K562 (cell line): ENCODE measurements around the gene GPSM3. TPM values are rescaled to one million over a fixed set of nuclear protein-coding genes. Genes with fewer than 3 reads are reported as not detected.
A peak's percentile ranks its signal among the peaks of the same experiment; 100 is the strongest.

Source experiments
- ATF1 ChIP-seq, 2 experiments: fragments of 450-650 bp in 1 of 2; IDR thresholded peaks; 2 replicates each; pipeline ENCODE4 v1.6.1; 2016; ENCODE audit warnings: missing compliant biosample characterization in 1 of 2, missing genetic modification characterization in 1 of 2
- BRD4 ChIP-seq: fragments of 200-600 bp; sonication (generic); IDR thresholded peaks from 2 replicates; pipeline ENCODE4 v1.6.1; 2017; ENCODE audit warnings: inconsistent platforms
- BRF1 ChIP-seq: IDR thresholded peaks from 3 replicates; pipeline ENCODE4 v1.6.1; 2011; ENCODE audit warnings: borderline replicate concordance, mild to moderate bottlenecking; ENCODE audit not compliant: insufficient read length; ENCODE audit errors: extremely low read depth
- CC2D1A ChIP-seq: fragments of 450-650 bp; IDR thresholded peaks from 2 replicates; pipeline ENCODE4 v1.6.1; 2017; ENCODE audit warnings: mild to moderate bottlenecking
- DIDO1 ChIP-seq: fragments of 450-650 bp; IDR thresholded peaks from 2 replicates; pipeline ENCODE4 v1.6.1; 2016; ENCODE audit warnings: low read depth, missing biosample characterization, missing genetic modification characterization
- ELK1 ChIP-seq: sonication (generic); formaldehyde crosslinking; IDR thresholded peaks from 2 replicates; pipeline ENCODE4 v1.8.1; 2022; ENCODE audit warnings: missing genetic modification reagents
- ETV5 ChIP-seq: sonication (generic); formaldehyde crosslinking; IDR thresholded peaks from 2 replicates; pipeline ENCODE4 v1.4.0; 2020; ENCODE audit warnings: low read depth, mild to moderate bottlenecking, missing genetic modification reagents
- FOXA1 ChIP-seq: fragments of 450-650 bp; IDR thresholded peaks from 2 replicates; pipeline ENCODE4 v1.6.1; 2016; ENCODE audit warnings: mild to moderate bottlenecking, borderline replicate concordance
- HDAC6 ChIP-seq: IDR thresholded peaks from 2 replicates; pipeline ENCODE4 v1.6.1; 2012; ENCODE audit warnings: low read depth, mild to moderate bottlenecking, control low read depth, inconsistent platforms, low read length, moderate library complexity
- HNRNPK ChIP-seq: fragments of 200-400 bp; formaldehyde crosslinking; IDR thresholded peaks from one replicate; pipeline ENCODE4 v1.6.1; 2018; ENCODE audit warnings: mild to moderate bottlenecking, low read depth, low read length; ENCODE audit not compliant: poor library complexity, severe bottlenecking
- JUN ChIP-seq, 2 experiments: sonication (generic) in 1 of 2; formaldehyde crosslinking in 1 of 2; IDR thresholded peaks; 2 replicates each; pipeline versions ENCODE4 v1.6.1 to v1.8.0; 2012 to 2022; ENCODE audit warnings: borderline replicate concordance in 2 of 2, mild to moderate bottlenecking in 2 of 2, improper control_type of control experiment in 1 of 2, low read depth in 1 of 2, low read length in 1 of 2, missing genetic modification reagents in 1 of 2
- MCM7 ChIP-seq, 2 experiments: fragments of 450-650 bp; IDR thresholded peaks; 2 replicates each; pipeline ENCODE4 v1.6.1; 2016 to 2018
- MTA3 ChIP-seq: fragments of 450-650 bp; formaldehyde crosslinking; IDR thresholded peaks from 2 replicates; pipeline ENCODE4 v1.6.1; 2017; ENCODE audit warnings: mild to moderate bottlenecking, borderline replicate concordance
- NR1H2 ChIP-seq: sonication (generic); formaldehyde crosslinking; IDR thresholded peaks from 2 replicates; pipeline ENCODE4 v1.4.0; 2020; ENCODE audit warnings: mild to moderate bottlenecking, missing genetic modification reagents
- SAP30 ChIP-seq: fragments of 200-600 bp; sonication (generic); IDR thresholded peaks from 2 replicates; pipeline ENCODE4 v1.6.1; 2012; ENCODE audit warnings: borderline replicate concordance, low read depth, mild to moderate bottlenecking, moderate library complexity, low read length, control low read depth, inconsistent platforms; ENCODE audit not compliant: insufficient read depth, poor library complexity, severe bottlenecking
- SMARCA4 ChIP-seq: fragments of 450-650 bp; IDR thresholded peaks from 2 replicates; pipeline ENCODE4 v1.6.1; 2016
- ZBTB17 ChIP-seq: fragments of 450-650 bp; formaldehyde crosslinking; IDR thresholded peaks from 2 replicates; pipeline ENCODE4 v1.4.0; 2020; ENCODE audit warnings: mild to moderate bottlenecking
- ZNF277 ChIP-seq: fragments of 250-450 bp; sonication (Bioruptor Pico); IDR thresholded peaks from 2 replicates; pipeline ENCODE4 v1.8.0; 2022; ENCODE audit warnings: inconsistent platforms, mild to moderate bottlenecking, moderate library complexity, borderline replicate concordance
- ZNF398 ChIP-seq: fragments of 250-450 bp; sonication (Bioruptor Pico); IDR thresholded peaks from 2 replicates; pipeline ENCODE4 v1.8.0; 2021; ENCODE audit warnings: moderate library complexity, mild to moderate bottlenecking, inconsistent platforms
- polyA plus RNA-seq, 8 experiments: library from polyadenylated mRNA; depleted of rRNA in 4 of 8; stranded (reverse) in 5 of 8; unstranded in 3 of 8; fragments of >200 nt; fragmentation: Nextera tagmentation in 2 of 8; fragmentation: Illumina TruSeq in 1 of 8; extraction: Ambion mirVana in 2 of 8; extraction: Trizol in 1 of 8; gene quantifications; 2 replicates each; pipeline versions ENCODE4 v1.2.1 to v1.2.3, GENCODE V29; 2011 to 2014; ENCODE audit warnings: inconsistent platforms in 1 of 8, missing spikeins in 1 of 8
- total RNA-seq, 7 experiments: library from RNA; depleted of rRNA in 6 of 7; stranded (reverse); fragments of >200 nt in 6 of 7; fragmentation: Illumina TruSeq in 2 of 7; extraction: Trizol in 2 of 7; gene quantifications; 2 replicates each; pipeline versions ENCODE4 v1.2.1 to v1.2.3, GENCODE V29; 2011 to 2021; ENCODE audit warnings: low replicate concordance in 1 of 7
- TF ChIP-seq, protein P1 (sequence below): IDR thresholded peaks from 2 replicates; pipeline ENCODE4 v1.6.1; 2016; ENCODE audit warnings: missing genetic modification characterization, missing compliant biosample characterization
- TF ChIP-seq, protein P2 (sequence below): sonication (generic); formaldehyde crosslinking; IDR thresholded peaks from 2 replicates; pipeline ENCODE4 v1.8.0; 2022; ENCODE audit warnings: mild to moderate bottlenecking, missing genetic modification reagents

Gene GPSM3
- total and polyA plus RNA-seq, 9 of the 15 experiments (the other 6 are each of a cell fraction or from before 2014, with no cell fraction given), result 5.3 to 42.6 (median 24.4) TPM

GRCh38 chr6:32195902-32196681 lies 3.6 kb upstream of the GPSM3 start (continued):
- TF ChIP-seq ZNF277 (no peak), ETV5 (peak; percentile 18; the same call in 1 of the 2 replicates), ATF1 (CRISPR knock-in tag; IDR thresholded peaks at IDR 0.05) (peak; percentile 93), ATF1 (tag; IDR thresholded peaks at IDR 0.05) (peak; percentile 99), SMARCA4 (no peak; the same call in 1 of the 2 replicates), BRD4 (peak; percentile 93), ZNF398 (no peak), HNRNPK (no peak), MCM7 (IDR thresholded peaks at IDR 0.05) (no peak), ZBTB17 (CRISPR knock-in tag) (peak; percentile 61), BRF1 (no peak), SAP30 (no peak), CC2D1A (no peak), NR1H2 (CRISPR knock-in tag) (no peak), ELK1 (CRISPR knock-in tag) (no peak), MTA3 (peak; percentile 90; the same call in 1 of the 2 replicates), DIDO1 (no peak), JUN (IDR thresholded peaks at IDR 0.05; ENCODE audit: borderline replicate concordance, low read depth, low read length) (peak; percentile 86), JUN (CRISPR knock-in tag; IDR thresholded peaks at IDR 0.05; ENCODE audit: borderline replicate concordance) (peak; percentile 89), FOXA1 (no peak), HDAC6 (no peak)
- TF ChIP-seq, protein P1, sequence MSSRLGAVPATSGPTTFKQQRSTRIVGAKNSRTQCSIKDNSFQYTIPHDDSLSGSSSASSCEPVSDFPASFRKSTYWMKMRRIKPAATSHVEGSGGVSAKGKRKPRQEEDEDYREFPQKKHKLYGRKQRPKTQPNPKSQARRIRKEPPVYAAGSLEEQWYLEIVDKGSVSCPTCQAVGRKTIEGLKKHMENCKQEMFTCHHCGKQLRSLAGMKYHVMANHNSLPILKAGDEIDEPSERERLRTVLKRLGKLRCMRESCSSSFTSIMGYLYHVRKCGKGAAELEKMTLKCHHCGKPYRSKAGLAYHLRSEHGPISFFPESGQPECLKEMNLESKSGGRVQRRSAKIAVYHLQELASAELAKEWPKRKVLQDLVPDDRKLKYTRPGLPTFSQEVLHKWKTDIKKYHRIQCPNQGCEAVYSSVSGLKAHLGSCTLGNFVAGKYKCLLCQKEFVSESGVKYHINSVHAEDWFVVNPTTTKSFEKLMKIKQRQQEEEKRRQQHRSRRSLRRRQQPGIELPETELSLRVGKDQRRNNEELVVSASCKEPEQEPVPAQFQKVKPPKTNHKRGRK (tag), result no peak
- TF ChIP-seq, protein P2, sequence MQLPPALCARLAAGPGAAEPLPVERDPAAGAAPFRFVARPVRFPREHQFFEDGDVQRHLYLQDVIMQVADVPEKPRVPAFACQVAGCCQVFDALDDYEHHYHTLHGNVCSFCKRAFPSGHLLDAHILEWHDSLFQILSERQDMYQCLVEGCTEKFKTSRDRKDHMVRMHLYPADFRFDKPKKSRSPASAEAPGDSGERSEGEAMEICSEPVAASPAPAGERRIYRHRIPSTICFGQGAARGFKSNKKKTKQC, result peak; percentile 65; the same call in 1 of the 2 replicates
